WERI-Rb-1 (cell line): Measurements from ENCODE around the gene POSTN.

ENCODE experiments used
- DNase-seq: peaks from one replicate; pipeline ENCODE4 v3.0.0-alpha.2; 2020
- H3K27ac ChIP-seq: fragments of 250-450 bp; sonication (Bioruptor Pico); 2 replicates; pipeline ENCODE4 v1.5.1; 2020; ENCODE audit warnings: mild to moderate bottlenecking, moderate library complexity
- H3K27me3 ChIP-seq: fragments of 250-450 bp; sonication (Bioruptor Pico); 2 replicates; pipeline ENCODE4 v1.5.1; 2021; ENCODE audit warnings: mild to moderate bottlenecking, low read depth, moderate library complexity; ENCODE audit not compliant: insufficient read depth, severe bottlenecking
- H3K36me3 ChIP-seq: fragments of 250-450 bp; sonication (Bioruptor Pico); 2 replicates; pipeline ENCODE4 v1.5.1; 2020; ENCODE audit warnings: mild to moderate bottlenecking, moderate library complexity
- H3K4me3 ChIP-seq: 2 replicates; pipeline ENCODE4 v1.5.1; 2011; ENCODE audit warnings: low read depth, mild to moderate bottlenecking, control low read depth, low read length
- H3K9me3 ChIP-seq: fragments of 250-450 bp; sonication (Bioruptor Pico); 2 replicates; pipeline ENCODE4 v1.5.1; 2021; ENCODE audit warnings: mild to moderate bottlenecking, moderate library complexity; ENCODE audit not compliant: severe bottlenecking
- TF ChIP-seq, protein P1 (sequence below): IDR thresholded peaks from 2 replicates; pipeline ENCODE4 v1.5.1; 2011; ENCODE audit warnings: low read depth, mild to moderate bottlenecking, control low read depth, inconsistent platforms, low read length

Gene POSTN

DNA sequence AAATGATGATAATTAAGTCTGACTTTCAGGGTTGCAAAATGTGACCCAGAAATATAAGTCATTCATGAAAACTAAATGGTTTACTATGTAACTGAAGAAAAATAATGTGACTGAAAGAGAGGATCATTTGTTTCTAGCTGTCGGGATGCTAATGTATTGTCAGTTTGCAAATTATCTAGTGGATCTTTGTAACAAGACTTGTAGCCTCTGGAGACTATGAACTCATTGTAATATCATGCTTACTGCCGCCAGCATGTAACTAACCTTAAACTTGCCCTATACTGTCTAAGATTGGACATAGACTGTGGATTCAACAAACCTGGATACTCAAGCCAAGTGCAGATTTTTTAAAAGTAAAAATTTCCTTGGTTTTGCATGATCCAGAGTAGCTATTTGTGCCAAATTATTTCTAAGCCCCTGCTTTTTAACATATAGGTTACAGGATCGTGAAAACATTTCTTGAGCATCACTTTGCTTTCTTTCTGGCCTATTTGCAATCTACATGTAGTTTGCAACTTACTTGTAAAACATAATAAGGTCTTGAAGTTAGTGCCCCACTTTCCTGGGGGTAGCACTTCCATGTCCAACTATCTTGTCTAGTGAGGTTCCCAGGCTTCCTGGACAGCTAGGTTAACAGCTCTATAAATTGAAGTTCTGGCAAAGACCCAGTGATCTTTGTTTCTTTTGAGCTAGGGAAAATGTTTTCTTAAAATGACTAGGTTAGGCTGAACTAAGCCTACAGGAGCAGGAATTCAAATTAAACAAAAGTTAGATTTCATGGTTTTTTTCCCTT lies 3.3 kb upstream of the POSTN start:
- Histone ChIP-seq H3K4me3 (no peak overlapping the region), H3K27ac (no peak overlapping the region), H3K36me3 (no peaks in the 10 kb centered on the region), H3K27me3 (no peaks in the 10 kb centered on the region), H3K9me3 (no peaks in the 10 kb centered on the region)
- DNase-seq: no peak
- TF ChIP-seq, protein P1, sequence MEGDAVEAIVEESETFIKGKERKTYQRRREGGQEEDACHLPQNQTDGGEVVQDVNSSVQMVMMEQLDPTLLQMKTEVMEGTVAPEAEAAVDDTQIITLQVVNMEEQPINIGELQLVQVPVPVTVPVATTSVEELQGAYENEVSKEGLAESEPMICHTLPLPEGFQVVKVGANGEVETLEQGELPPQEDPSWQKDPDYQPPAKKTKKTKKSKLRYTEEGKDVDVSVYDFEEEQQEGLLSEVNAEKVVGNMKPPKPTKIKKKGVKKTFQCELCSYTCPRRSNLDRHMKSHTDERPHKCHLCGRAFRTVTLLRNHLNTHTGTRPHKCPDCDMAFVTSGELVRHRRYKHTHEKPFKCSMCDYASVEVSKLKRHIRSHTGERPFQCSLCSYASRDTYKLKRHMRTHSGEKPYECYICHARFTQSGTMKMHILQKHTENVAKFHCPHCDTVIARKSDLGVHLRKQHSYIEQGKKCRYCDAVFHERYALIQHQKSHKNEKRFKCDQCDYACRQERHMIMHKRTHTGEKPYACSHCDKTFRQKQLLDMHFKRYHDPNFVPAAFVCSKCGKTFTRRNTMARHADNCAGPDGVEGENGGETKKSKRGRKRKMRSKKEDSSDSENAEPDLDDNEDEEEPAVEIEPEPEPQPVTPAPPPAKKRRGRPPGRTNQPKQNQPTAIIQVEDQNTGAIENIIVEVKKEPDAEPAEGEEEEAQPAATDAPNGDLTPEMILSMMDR: no peak

DNA sequence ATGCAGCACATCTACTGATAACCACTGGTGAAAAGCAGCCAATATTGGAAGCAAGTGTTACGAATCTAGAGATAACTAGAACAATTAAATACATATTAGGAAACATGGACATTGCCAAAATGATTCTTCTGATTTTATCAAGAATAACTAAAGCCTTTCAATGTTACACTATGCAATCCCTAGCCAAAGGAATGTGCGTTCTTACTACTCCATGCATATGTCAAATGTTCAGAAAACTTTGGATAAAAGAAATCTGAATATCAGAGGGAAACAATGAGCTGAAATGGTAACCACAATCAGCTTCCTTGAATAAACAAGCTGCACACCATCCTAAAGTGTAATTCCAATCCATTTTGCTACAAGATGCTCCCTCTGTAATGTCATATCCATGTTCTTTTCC lies 951 bp upstream of the POSTN start:
- no peak overlapping the region for H3K27ac ChIP-seq
- TF ChIP-seq, protein P1: no peak
- H3K36me3 ChIP-seq: no peaks in the 10 kb centered on the region
- no peaks in the 10 kb centered on the region for H3K27me3 ChIP-seq
- H3K9me3 ChIP-seq: no peaks in the 10 kb centered on the region
- no peak for DNase-seq
- H3K4me3 ChIP-seq: no peak overlapping the region

DNA sequence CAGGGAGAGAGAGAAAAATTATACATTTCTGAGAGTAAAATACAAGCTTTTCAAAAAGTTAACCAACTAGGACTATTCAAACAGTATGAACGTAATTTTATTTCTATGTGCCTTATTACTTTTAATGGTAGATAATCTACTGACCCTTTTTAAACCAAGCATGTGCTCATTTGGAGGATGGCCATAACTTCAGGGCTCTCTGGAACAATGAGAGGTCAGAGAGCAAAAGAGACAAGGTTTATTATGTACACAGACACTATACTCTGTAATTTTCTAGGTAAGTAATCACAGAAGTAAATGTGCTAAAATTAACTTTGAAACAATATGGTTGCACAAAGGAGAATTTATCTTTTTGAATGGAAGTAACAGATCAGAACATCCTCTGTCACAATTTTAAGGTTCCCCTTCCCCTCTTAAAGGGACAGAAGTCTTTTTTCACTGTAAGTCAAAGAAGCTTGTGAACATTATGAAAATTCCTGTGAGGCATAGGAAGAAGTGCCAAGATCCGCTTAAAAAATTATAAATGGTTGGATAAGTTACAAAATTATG lies 1.0 kb downstream of the POSTN start:
- Histone ChIP-seq H3K4me3 (no peak overlapping the region), H3K27me3 (no peaks in the 10 kb centered on the region), H3K9me3 (no peaks in the 10 kb centered on the region), H3K36me3 (no peaks in the 10 kb centered on the region), H3K27ac (no peak overlapping the region)
- DNase-seq: no peak
- TF ChIP-seq, protein P1: no peak

DNA sequence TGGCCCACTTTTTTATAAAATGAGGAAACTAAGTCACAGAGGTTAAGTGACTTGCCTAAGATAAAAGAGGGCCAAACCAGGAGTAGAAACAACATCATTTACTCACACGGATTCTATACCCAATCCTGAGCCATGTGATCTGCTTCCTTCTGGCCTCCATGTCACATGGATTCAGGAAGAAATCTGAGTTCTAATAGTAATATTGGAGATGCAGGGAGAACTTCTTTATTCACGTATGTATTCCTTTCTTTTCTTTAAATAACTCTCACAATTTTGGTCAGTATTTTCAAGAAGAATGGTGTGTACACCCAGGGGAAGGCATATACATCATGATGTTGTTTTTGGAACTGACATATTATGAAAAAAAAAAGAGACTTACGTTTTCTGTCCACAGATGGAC lies 1.8 kb downstream of the POSTN start:
- H3K4me3 ChIP-seq: no peak overlapping the region
- TF ChIP-seq, protein P1: no peak
- no peaks in the 10 kb centered on the region for H3K9me3 ChIP-seq
- no peak overlapping the region for H3K27ac ChIP-seq
- no peaks in the 10 kb centered on the region for H3K27me3 ChIP-seq
- no peaks in the 10 kb centered on the region for H3K36me3 ChIP-seq
- DNase-seq: no peak

DNA sequence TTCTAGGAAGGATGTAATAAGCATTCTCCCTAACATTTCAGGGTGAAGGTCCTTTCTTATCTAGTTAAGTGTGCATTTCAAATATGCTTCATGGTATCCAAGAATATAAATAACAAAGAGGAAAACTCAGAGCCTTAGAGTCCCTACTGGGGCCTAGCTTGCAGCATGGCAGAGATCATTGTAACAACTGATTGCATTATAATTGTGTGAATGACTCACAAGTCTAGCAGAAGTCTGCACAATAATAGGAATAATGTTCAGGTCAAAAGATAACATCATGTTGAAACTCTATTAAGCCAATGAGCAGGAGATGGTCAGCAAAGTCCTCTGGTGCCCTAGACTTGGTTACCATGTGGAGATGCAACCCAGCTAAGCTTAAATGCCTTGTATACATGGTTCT lies 3.4 kb downstream of the POSTN start:
- no peak overlapping the region for H3K4me3 ChIP-seq
- H3K27ac ChIP-seq: no peak overlapping the region
- H3K9me3 ChIP-seq: no peaks in the 10 kb centered on the region
- TF ChIP-seq, protein P1: no peak
- no peaks in the 10 kb centered on the region for H3K27me3 ChIP-seq
- no peak for DNase-seq
- no peaks in the 10 kb centered on the region for H3K36me3 ChIP-seq
